HEK293T (cell line): ENCODE results near the gene FKBP5.

Source experiments
- ARNT ChIP-seq: fragments of 450-650 bp; IDR thresholded peaks from 2 replicates; pipeline ENCODE4 v1.6.1; 2017; ENCODE audit warnings: mild to moderate bottlenecking
- FOXM1 ChIP-seq: fragments of 450-650 bp; IDR thresholded peaks from 2 replicates; pipeline ENCODE4 v1.6.1; 2017; ENCODE audit warnings: mild to moderate bottlenecking, borderline replicate concordance
- NFRKB ChIP-seq: fragments of 450-650 bp; IDR thresholded peaks from 2 replicates; pipeline ENCODE4 v1.6.1; 2016; ENCODE audit warnings: mild to moderate bottlenecking, moderate library complexity
- SUZ12 ChIP-seq: fragments of 450-650 bp; IDR thresholded peaks from 2 replicates; pipeline ENCODE4 v1.6.1; 2016; ENCODE audit warnings: mild to moderate bottlenecking
- TARDBP ChIP-seq: fragments of 450-650 bp; IDR thresholded peaks from 2 replicates; pipeline ENCODE4 v1.6.1; 2016
- ZNF384 ChIP-seq: fragments of 450-650 bp; IDR thresholded peaks from 2 replicates; pipeline ENCODE4 v1.6.1; 2016

DNA sequence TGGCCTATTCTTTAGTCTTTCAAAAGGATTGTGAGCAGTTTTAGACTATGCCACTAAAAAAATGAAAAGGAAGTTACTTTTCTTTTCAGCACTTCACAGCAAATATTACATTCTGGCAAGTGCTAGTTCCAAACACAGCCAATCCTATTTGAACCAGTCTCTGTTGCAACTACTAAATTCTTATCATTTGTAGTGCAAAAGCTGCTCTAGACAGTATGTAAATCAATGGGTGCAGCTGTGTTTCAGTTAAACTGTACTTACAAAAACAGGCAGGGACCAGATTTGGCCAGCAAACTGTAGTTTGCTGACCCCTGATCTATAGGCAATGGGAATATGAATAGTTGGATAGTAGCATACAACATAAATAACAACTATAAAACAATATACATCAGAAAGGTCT, 107.9 kb downstream of the FKBP5 start:
- TF ChIP-seq NFRKB (no peak), FOXM1 (no peak), ARNT (no peak), ZNF384 (no peak), SUZ12 (no peak), TARDBP (no peak)
